ENCODE data around the gene COL26A1. TPM values are rescaled to one million over a fixed set of nuclear protein-coding genes. Genes with fewer than 3 reads are reported as not detected.

The COL26A1 gene
- total RNA-seq, 1 donor from 2014 or later: 155 TPM

GRCh38 chr7:101532400-101533102 lies 169.9 kb downstream of the COL26A1 start:
- Mint-ChIP-seq H3K27me3 (ENCODE audit: low read depth) (no peaks in the 10 kb centered on the region), H3K4me1 (ENCODE audit: low read depth) (peaks cover 34% of the 10 kb centered on the region), H3K4me3 (ENCODE audit: unreplicated experiment) (no peak overlapping the region), H3K36me3 (ENCODE audit: low read depth) (peaks cover 2% of the 10 kb centered on the region), H3K9me3 (ENCODE audit: low read depth) (no peaks in the 10 kb centered on the region), H3K27ac (ENCODE audit: unreplicated experiment) (no peak overlapping the region)
- DNase-seq (ENCODE audit: low spot score): no peak
- no peak for TF ChIP-seq CTCF (IDR thresholded peaks at IDR 0.05)

DNA sequence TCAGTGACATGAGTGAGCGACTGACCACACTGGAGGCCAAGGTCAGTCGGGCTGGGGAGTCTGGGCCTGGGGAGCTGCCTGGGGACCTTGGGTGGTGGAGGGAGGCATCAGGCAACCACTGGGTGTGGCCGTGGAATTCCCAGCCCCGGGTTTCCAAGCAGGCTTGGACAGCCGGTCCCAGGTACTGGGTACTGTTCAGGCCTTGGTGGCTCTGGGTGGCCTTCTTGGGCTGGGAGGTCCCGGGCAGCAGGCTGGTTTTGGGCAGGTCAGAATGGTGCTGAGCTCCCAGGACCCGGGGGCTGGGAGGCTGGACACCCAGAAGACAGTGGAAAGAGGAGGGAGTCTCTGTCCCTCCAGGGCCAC lies 170.4 kb downstream of the COL26A1 start:
- no peak overlapping the region for H3K4me3 Mint-ChIP-seq (ENCODE audit: unreplicated experiment)
- H3K27ac Mint-ChIP-seq (ENCODE audit: unreplicated experiment): no peak overlapping the region
- H3K4me1 Mint-ChIP-seq (ENCODE audit: low read depth): peaks cover 34% of the 10 kb centered on the region
- H3K9me3 Mint-ChIP-seq (ENCODE audit: low read depth): no peaks in the 10 kb centered on the region
- no peak for TF ChIP-seq CTCF (IDR thresholded peaks at IDR 0.05)
- H3K27me3 Mint-ChIP-seq (ENCODE audit: low read depth): no peaks in the 10 kb centered on the region
- no peak for DNase-seq (ENCODE audit: low spot score)
- H3K36me3 Mint-ChIP-seq (ENCODE audit: low read depth): peaks cover 2% of the 10 kb centered on the region

DNA sequence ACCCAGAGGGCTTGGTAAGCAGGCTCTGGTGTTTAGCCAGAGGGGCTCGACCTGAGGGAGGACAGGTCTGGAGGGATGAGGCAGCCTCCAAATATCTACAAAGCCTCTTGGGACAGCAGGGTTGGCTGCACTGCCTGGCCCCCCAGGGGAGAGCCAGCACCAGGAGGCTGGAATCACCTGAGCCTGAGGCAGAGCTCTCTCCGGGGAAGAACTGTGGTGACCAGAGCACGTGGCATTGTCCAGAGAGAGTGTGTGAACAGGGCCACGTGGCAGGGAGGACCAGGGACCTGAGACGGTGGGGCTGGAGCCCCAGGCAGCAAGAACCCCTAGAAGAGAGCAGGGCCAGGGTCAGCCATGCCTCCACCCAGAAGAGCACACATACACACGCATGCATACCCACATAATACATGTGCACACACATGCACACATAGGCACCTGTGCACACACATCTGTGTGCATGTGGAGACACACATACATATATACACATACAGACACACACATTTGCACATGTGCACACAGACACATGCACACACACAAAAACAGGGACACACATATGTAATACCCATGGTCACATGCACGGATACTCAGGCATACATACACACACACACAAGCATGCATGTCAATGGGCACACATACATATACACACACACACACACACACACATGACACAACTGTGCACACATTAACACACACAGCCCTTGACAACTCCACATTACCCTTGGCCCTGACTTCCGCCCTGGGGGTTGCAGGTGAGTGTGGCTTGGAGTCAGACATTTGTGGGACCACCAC lies 171.5 kb downstream of the COL26A1 start:
- H3K4me3 Mint-ChIP-seq (ENCODE audit: unreplicated experiment): no peak overlapping the region
- H3K27me3 Mint-ChIP-seq (ENCODE audit: low read depth): no peaks in the 10 kb centered on the region
- no peak for DNase-seq (ENCODE audit: low spot score)
- peaks cover 32% of the 10 kb centered on the region for H3K4me1 Mint-ChIP-seq (ENCODE audit: low read depth)
- TF ChIP-seq CTCF (IDR thresholded peaks at IDR 0.05): no peak
- peaks cover 3% of the 10 kb centered on the region for H3K36me3 Mint-ChIP-seq (ENCODE audit: low read depth)
- no peak overlapping the region for H3K27ac Mint-ChIP-seq (ENCODE audit: unreplicated experiment)
- H3K9me3 Mint-ChIP-seq (ENCODE audit: low read depth): no peaks in the 10 kb centered on the region

DNA sequence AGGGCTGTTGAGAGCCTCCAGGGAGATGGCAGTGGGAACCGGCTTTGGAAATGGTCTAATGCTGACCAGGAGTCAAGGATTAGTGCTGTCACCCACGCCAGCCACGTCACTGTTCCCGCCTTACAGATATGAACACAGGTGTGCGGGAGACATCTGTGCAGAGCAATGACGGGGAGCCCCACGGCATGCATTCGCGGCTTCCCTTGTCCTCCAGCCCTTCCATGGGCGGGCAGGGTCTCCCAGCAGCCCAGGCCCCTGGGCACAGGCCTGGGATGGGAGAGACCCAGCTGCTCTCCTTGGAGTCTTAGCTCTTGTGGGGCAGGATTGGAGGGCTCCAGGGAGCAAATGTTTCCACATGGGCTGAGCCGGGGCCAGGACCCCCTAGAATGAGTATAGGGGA lies 172.2 kb downstream of the COL26A1 start:
- no peaks in the 10 kb centered on the region for H3K9me3 Mint-ChIP-seq (ENCODE audit: low read depth)
- no peak overlapping the region for H3K27ac Mint-ChIP-seq (ENCODE audit: unreplicated experiment)
- DNase-seq (ENCODE audit: low spot score): no peak
- no peak for TF ChIP-seq CTCF (IDR thresholded peaks at IDR 0.05)
- peaks cover 1% of the 10 kb centered on the region for H3K36me3 Mint-ChIP-seq (ENCODE audit: low read depth)
- H3K4me1 Mint-ChIP-seq (ENCODE audit: low read depth): peaks cover 32% of the 10 kb centered on the region
- no peak overlapping the region for H3K4me3 Mint-ChIP-seq (ENCODE audit: unreplicated experiment)
- no peaks in the 10 kb centered on the region for H3K27me3 Mint-ChIP-seq (ENCODE audit: low read depth)

DNA sequence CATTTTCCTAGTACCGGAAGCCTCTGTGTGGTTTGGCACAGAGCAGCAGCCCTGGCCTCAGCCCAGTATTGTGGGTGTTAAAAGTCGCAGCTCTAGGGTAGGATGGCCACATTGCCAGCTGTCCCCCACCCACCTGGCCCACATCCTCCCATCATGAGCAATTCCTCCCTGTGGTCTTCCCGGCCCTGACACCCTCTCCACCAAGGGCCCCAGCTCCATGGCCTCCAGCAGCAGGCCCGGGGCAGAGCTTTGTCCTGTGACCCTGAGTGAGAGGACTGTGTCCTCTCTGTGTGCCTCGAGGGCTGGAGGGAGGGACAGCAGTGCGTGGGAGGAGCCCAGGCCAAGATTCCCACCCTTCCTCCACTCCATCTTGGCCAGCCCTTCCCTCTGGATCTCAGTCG lies 172.7 kb downstream of the COL26A1 start:
- no peak overlapping the region for H3K4me3 Mint-ChIP-seq (ENCODE audit: unreplicated experiment)
- H3K27me3 Mint-ChIP-seq (ENCODE audit: low read depth): no peaks in the 10 kb centered on the region
- TF ChIP-seq CTCF (IDR thresholded peaks at IDR 0.05): no peak
- peaks cover 1% of the 10 kb centered on the region for H3K36me3 Mint-ChIP-seq (ENCODE audit: low read depth)
- no peak for DNase-seq (ENCODE audit: low spot score)
- H3K9me3 Mint-ChIP-seq (ENCODE audit: low read depth): no peaks in the 10 kb centered on the region
- no peak overlapping the region for H3K27ac Mint-ChIP-seq (ENCODE audit: unreplicated experiment)
- peaks cover 32% of the 10 kb centered on the region for H3K4me1 Mint-ChIP-seq (ENCODE audit: low read depth)
